ENCODE results near the gene KRTAP9-3. TPM values are rescaled to one million over a fixed set of nuclear protein-coding genes. Genes with fewer than 3 reads are reported as not detected.

The KRTAP9-3 gene
- total RNA-seq, 2 donors from 2014 or later: not detected

- intact Hi-C loops (cut with DNase I): no loop called here
- no peak overlapping the region for H3K27ac ChIP-seq
- H3K4me1 ChIP-seq (replicated peaks): no peaks in the 10 kb centered on the region
- no peak overlapping the region for H3K4me3 ChIP-seq
- no peaks in the 10 kb centered on the region for H3K27me3 ChIP-seq (replicated peaks; ENCODE audit: insufficient read depth)
- no peaks in the 10 kb centered on the region for H3K9me3 ChIP-seq
- TF ChIP-seq POLR2AphosphoS5 (IDR thresholded peaks at IDR 0.05): no peak
- no peak for TF ChIP-seq POLR2A (IDR thresholded peaks at IDR 0.05)
- no peak for TF ChIP-seq CTCF (IDR thresholded peaks at IDR 0.05)
- DNase-seq (ENCODE audit: low spot score): no peak
- WGBS: 90% methylated on average over 3 of the region's 3 CpGs
- no peaks in the 10 kb centered on the region for H3K36me3 ChIP-seq
Measured at GRCh38 chr17:41278176-41278955, 46.1 kb downstream of the KRTAP9-3 start.

Small RNA genes lying within 50 kb of the gene (small RNA-seq; reads per million reads assigned to genes)
- gene KRTAP4-17P (0 reads per million in 2 donors), gene KRTAP9-10P (0 reads per million in 2 donors)

Other genes starting within 250 kb of the KRTAP9-3 start
- under 1 TPM in 1 of 2 donors, not detected in 1; 0.74 TPM for gene KRT40, start 248.1 kb upstream of the KRTAP9-3 start, total RNA-seq
- not detected for gene KRTAP3-3, start 238.3 kb upstream of the KRTAP9-3 start, total RNA-seq
- gene KRTAP3-2, start 232.5 kb upstream of the KRTAP9-3 start, total RNA-seq: not detected
- gene KRTAP3-1, start 223.3 kb upstream of the KRTAP9-3 start, total RNA-seq: not detected
- under 1 TPM in 1 of 2 donors, not detected in 1; 0.51 TPM for gene KRTAP1-5, start 205.2 kb upstream of the KRTAP9-3 start, total RNA-seq
- gene KRTAP1-4, start 202.3 kb upstream of the KRTAP9-3 start, total RNA-seq: not detected
- not detected for gene KRTAP1-3, start 197.6 kb upstream of the KRTAP9-3 start, total RNA-seq
- gene KRTAP1-1, start 191.0 kb upstream of the KRTAP9-3 start, total RNA-seq: 1 to 10 TPM in 1 of 2 donors, not detected in 1; 1.4 TPM
- not detected for gene KRTAP2-1, start 185.1 kb upstream of the KRTAP9-3 start, total RNA-seq
- not detected for gene KRTAP2-2, start 177.2 kb upstream of the KRTAP9-3 start, total RNA-seq
- not detected for gene KRTAP2-3, start 172.3 kb upstream of the KRTAP9-3 start, total RNA-seq
- gene KRTAP2-4, start 166.6 kb upstream of the KRTAP9-3 start, total RNA-seq: not detected
- gene KRTAP4-7, start 148.3 kb upstream of the KRTAP9-3 start, total RNA-seq: not detected
- gene KRTAP4-8, start 134.3 kb upstream of the KRTAP9-3 start, total RNA-seq: not detected
- gene KRTAP4-16, start 130.2 kb upstream of the KRTAP9-3 start, total RNA-seq: not detected
- not detected for gene KRTAP4-9, start 127.1 kb upstream of the KRTAP9-3 start, total RNA-seq
- gene KRTAP4-11, start 114.1 kb upstream of the KRTAP9-3 start, total RNA-seq: not detected
- not detected for gene KRTAP4-12, start 108.3 kb upstream of the KRTAP9-3 start, total RNA-seq
- gene KRTAP4-6, start 91.9 kb upstream of the KRTAP9-3 start, total RNA-seq: not detected
- gene KRTAP4-5, start 82.6 kb upstream of the KRTAP9-3 start, total RNA-seq: not detected
- gene KRTAP4-4, start 71.7 kb upstream of the KRTAP9-3 start, total RNA-seq: not detected
- gene KRTAP4-3, start 64.2 kb upstream of the KRTAP9-3 start, total RNA-seq: not detected
- not detected for gene KRTAP4-2, start 54.2 kb upstream of the KRTAP9-3 start, total RNA-seq
- gene KRTAP4-1, start 47.5 kb upstream of the KRTAP9-3 start, total RNA-seq: not detected
- not detected for gene KRTAP9-1, start 42.6 kb upstream of the KRTAP9-3 start, total RNA-seq
- gene KRTAP9-2, start 5.8 kb upstream of the KRTAP9-3 start, total RNA-seq: not detected
- gene KRTAP9-8, start 5.5 kb downstream of the KRTAP9-3 start, total RNA-seq: not detected
- gene KRTAP9-4, start 17.2 kb downstream of the KRTAP9-3 start, total RNA-seq: not detected
- not detected for gene KRTAP9-9, start 22.9 kb downstream of the KRTAP9-3 start, total RNA-seq
- gene KRTAP9-6, start 32.9 kb downstream of the KRTAP9-3 start, total RNA-seq: not detected
- gene KRTAP9-7, start 43.2 kb downstream of the KRTAP9-3 start, total RNA-seq: not detected
- gene KRTAP29-1, start 70.4 kb downstream of the KRTAP9-3 start, total RNA-seq: not detected
- not detected for gene KRTAP16-1, start 76.9 kb downstream of the KRTAP9-3 start, total RNA-seq
- not detected for gene KRTAP17-1, start 83.3 kb downstream of the KRTAP9-3 start, total RNA-seq
- not detected for gene KRT33A, start 118.4 kb downstream of the KRTAP9-3 start, total RNA-seq
- gene KRT33B, start 137.4 kb downstream of the KRTAP9-3 start, total RNA-seq: not detected
- gene KRT34, start 149.9 kb downstream of the KRTAP9-3 start, total RNA-seq: 1 to 10 TPM in 1 of 2 donors, not detected in 1; 1.5 TPM
- gene KRT31, start 165.2 kb downstream of the KRTAP9-3 start, total RNA-seq: not detected
- gene KRT37, start 192.1 kb downstream of the KRTAP9-3 start, total RNA-seq: not detected
- not detected for gene KRT38, start 208.5 kb downstream of the KRTAP9-3 start, total RNA-seq
- not detected for gene KRT32, start 234.9 kb downstream of the KRTAP9-3 start, total RNA-seq
- gene KRT35, start 248.7 kb downstream of the KRTAP9-3 start, total RNA-seq: not detected